HEK293 (cell line): ENCODE measurements around the gene ADIPOR2.

ENCODE experiments used
- CTCF ChIA-PET: fragments of 350-600 bp; formaldehyde crosslinking; extraction: SDS; loops from one replicate; lab custom pipeline; 2021; ENCODE audit warnings: antibody characterized with exemption; lab: Yijun Ruan, JAX
- POLR2A ChIA-PET: fragments of 300-600 bp; formaldehyde crosslinking; extraction: SDS; loops from one replicate; lab custom pipeline; 2020; ENCODE audit warnings: antibody characterized with exemption, inconsistent platforms; lab: Yijun Ruan, JAX
- H3K27ac ChIP-seq: fragments of 200-500 bp; sonication (Bioruptor generic); 2 replicates; pipeline ENCODE4 v1.5.1; 2014; ENCODE audit warnings: low read depth, low read length, control low read depth, inconsistent platforms; ENCODE audit errors: extremely low read depth
- H3K36me3 ChIP-seq, 2 experiments: fragments of 200-500 bp in 1 of 2; sonication (Bioruptor generic) in 1 of 2; 1 replicate in 1 of 2; 2 replicates in 1 of 2; pipeline ENCODE4 v1.5.1; 2014 to 2017; ENCODE audit warnings: inconsistent platforms in 2 of 2, low read length in 2 of 2; ENCODE audit not compliant: control insufficient read depth in 2 of 2, insufficient read depth in 1 of 2
- H3K4me1 ChIP-seq: fragments of 200-500 bp; sonication (Bioruptor generic); 2 replicates; pipeline ENCODE4 v1.5.1; 2014; ENCODE audit warnings: mild to moderate bottlenecking, low read length, inconsistent platforms; ENCODE audit not compliant: control insufficient read depth, insufficient read depth
- H3K4me3 ChIP-seq: 2 replicates; pipeline ENCODE4 v1.5.1; 2011; ENCODE audit warnings: low read depth, mild to moderate bottlenecking, control low read depth, low read length, moderate library complexity
- H3K9me3 ChIP-seq: fragments of 200-500 bp; sonication (Bioruptor generic); 2 replicates; pipeline ENCODE4 v1.5.1; 2014; ENCODE audit warnings: low read depth, low read length, inconsistent platforms; ENCODE audit not compliant: control insufficient read depth, insufficient read depth
- GLIS1 ChIP-seq: fragments of 450-650 bp; formaldehyde crosslinking; IDR thresholded peaks from 2 replicates; pipeline ENCODE4 v1.5.1; 2016; ENCODE audit warnings: missing biosample characterization, missing genetic modification characterization
- HOXD13 ChIP-seq: sonication (generic); formaldehyde crosslinking; IDR thresholded peaks from 2 replicates; pipeline ENCODE4 v1.8.0; 2022; ENCODE audit warnings: missing genetic modification reagents, borderline replicate concordance
- KLF1 ChIP-seq: fragments of 450-650 bp; formaldehyde crosslinking; IDR thresholded peaks from 2 replicates; pipeline ENCODE4 v1.5.1; 2016; ENCODE audit warnings: missing biosample characterization, missing genetic modification characterization
- KLF9 ChIP-seq: fragments of 450-650 bp; formaldehyde crosslinking; IDR thresholded peaks from 2 replicates; pipeline ENCODE4 v1.5.1; 2016; ENCODE audit warnings: missing biosample characterization, missing genetic modification characterization, low read depth
- TCF7L2 ChIP-seq: IDR thresholded peaks from 2 replicates; pipeline ENCODE4 v1.6.1; 2011; ENCODE audit warnings: low read depth, mild to moderate bottlenecking, inconsistent platforms, low read length, moderate library complexity, borderline replicate concordance
- ZBTB7A ChIP-seq: fragments of 450-650 bp; formaldehyde crosslinking; IDR thresholded peaks from 2 replicates; pipeline ENCODE4 v1.5.1; 2016; ENCODE audit warnings: low read depth, missing biosample characterization, missing genetic modification characterization
- ZFP37 ChIP-seq: fragments of 450-650 bp; formaldehyde crosslinking; IDR thresholded peaks from 2 replicates; pipeline ENCODE4 v1.5.1; 2016; ENCODE audit warnings: missing biosample characterization, missing genetic modification characterization
- ZNF10 ChIP-seq: fragments of 450-650 bp; formaldehyde crosslinking; IDR thresholded peaks from 2 replicates; pipeline ENCODE4 v1.5.1; 2017; ENCODE audit warnings: missing biosample characterization, missing genetic modification characterization
- ZNF2 ChIP-seq: fragments of 450-650 bp; formaldehyde crosslinking; IDR thresholded peaks from 2 replicates; pipeline ENCODE4 v1.5.1; 2016; ENCODE audit warnings: missing biosample characterization, missing genetic modification characterization
- ZNF211 ChIP-seq: fragments of 450-650 bp; formaldehyde crosslinking; IDR thresholded peaks from 2 replicates; pipeline ENCODE4 v1.5.1; 2016; ENCODE audit warnings: low read depth, missing biosample characterization, missing genetic modification characterization
- ZNF433 ChIP-seq: fragments of 450-650 bp; formaldehyde crosslinking; IDR thresholded peaks from 2 replicates; pipeline ENCODE4 v1.5.1; 2016; ENCODE audit warnings: missing biosample characterization, missing genetic modification characterization, low read depth
- ZNF549 ChIP-seq: fragments of 450-650 bp; IDR thresholded peaks from 2 replicates; pipeline ENCODE4 v1.5.1; 2018; ENCODE audit warnings: missing biosample characterization, missing genetic modification characterization, mild to moderate bottlenecking, inconsistent platforms, moderate library complexity
- ZNF558 ChIP-seq: fragments of 450-650 bp; formaldehyde crosslinking; IDR thresholded peaks from 2 replicates; pipeline ENCODE4 v1.5.1; 2016; ENCODE audit warnings: missing biosample characterization, missing genetic modification characterization
- ZNF600 ChIP-seq: fragments of 450-650 bp; formaldehyde crosslinking; IDR thresholded peaks from 2 replicates; pipeline ENCODE4 v1.5.1; 2016; ENCODE audit warnings: missing biosample characterization, missing genetic modification characterization
- ZNF660 ChIP-seq: fragments of 450-650 bp; IDR thresholded peaks from 2 replicates; pipeline ENCODE4 v1.5.1; 2018; ENCODE audit warnings: missing biosample characterization, mild to moderate bottlenecking, missing genetic modification characterization
- ZNF843 ChIP-seq: fragments of 450-650 bp; formaldehyde crosslinking; IDR thresholded peaks from 2 replicates; pipeline ENCODE4 v1.5.1; 2016; ENCODE audit warnings: missing biosample characterization, missing genetic modification characterization
- ZXDB ChIP-seq: fragments of 450-650 bp; formaldehyde crosslinking; IDR thresholded peaks from 2 replicates; pipeline ENCODE4 v1.5.1; 2016; ENCODE audit warnings: missing biosample characterization, missing genetic modification characterization
- TF ChIP-seq, protein P1 (sequence below): fragments of 450-650 bp; IDR thresholded peaks from 2 replicates; pipeline ENCODE4 v1.5.1; 2018; ENCODE audit warnings: missing biosample characterization, missing genetic modification characterization
- TF ChIP-seq, protein P2 (sequence below): fragments of 450-650 bp; formaldehyde crosslinking; IDR thresholded peaks from 2 replicates; pipeline ENCODE4 v1.5.1; 2016; ENCODE audit warnings: missing biosample characterization, missing genetic modification characterization
- TF ChIP-seq, protein P3 (sequence below): fragments of 450-650 bp; formaldehyde crosslinking; IDR thresholded peaks from 2 replicates; pipeline ENCODE4 v1.5.1; 2016; ENCODE audit warnings: missing biosample characterization, missing genetic modification characterization
- TF ChIP-seq, protein P4 (sequence below): fragments of 450-650 bp; formaldehyde crosslinking; IDR thresholded peaks from 2 replicates; pipeline ENCODE4 v1.5.1; 2016; ENCODE audit warnings: missing biosample characterization, missing genetic modification characterization
- TF ChIP-seq, protein P5 (sequence below): fragments of 450-650 bp; formaldehyde crosslinking; optimal IDR thresholded peaks from 2 replicates; pipeline ENCODE3; 2016; ENCODE audit warnings: missing biosample characterization, mild to moderate bottlenecking, missing genetic modification characterization
- TF ChIP-seq, protein P6 (sequence below): fragments of 450-650 bp; formaldehyde crosslinking; IDR thresholded peaks from 2 replicates; pipeline ENCODE4 v1.5.1; 2016; ENCODE audit warnings: missing biosample characterization, missing genetic modification characterization
- TF ChIP-seq, protein P7 (sequence below): fragments of 450-650 bp; formaldehyde crosslinking; IDR thresholded peaks from 2 replicates; pipeline ENCODE4; 2016; ENCODE audit warnings: missing biosample characterization, missing genetic modification characterization

The ADIPOR2 gene

DNA sequence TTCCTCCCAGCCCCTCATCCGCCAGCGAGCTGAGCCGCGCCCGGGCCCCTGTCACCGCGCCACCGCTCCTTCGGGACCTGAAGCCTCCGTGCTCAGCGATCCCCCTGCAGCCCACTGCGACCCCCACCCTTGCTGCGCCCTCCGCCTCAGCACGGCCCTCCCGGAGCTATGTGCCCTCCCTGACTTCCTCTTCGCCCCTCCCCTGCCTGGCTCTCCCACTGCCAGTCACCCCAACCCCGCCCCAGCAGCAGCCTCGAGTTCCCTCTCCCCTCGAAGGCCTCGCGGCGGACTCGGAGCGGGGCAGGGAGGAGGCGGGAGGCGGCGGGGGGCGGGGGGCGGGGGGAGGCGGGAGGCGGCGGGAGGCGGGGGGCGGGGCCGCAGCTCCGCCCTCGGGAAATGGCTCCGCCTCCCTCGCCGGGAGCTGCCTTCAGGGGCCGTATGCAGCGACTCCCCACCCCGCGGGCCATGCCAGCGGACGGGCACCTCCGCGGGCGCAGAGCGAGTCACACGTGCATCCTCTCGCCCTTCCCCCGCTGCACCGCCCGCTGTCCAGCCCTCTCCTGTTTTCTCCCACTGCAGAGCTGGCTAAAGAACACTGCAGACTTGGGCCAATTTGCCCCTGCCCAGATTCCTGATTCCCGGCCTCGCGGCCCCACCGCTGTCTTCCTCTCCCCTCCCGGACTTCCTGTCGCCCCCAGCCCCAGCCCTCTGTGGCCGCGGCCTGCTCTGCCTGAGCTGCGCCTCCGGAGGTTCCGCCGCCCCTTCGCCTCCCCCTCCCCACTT is 29.1 kb upstream of the ADIPOR2 start:
- POLR2A ChIA-PET, result interaction anchor here (0.5 to 1.9 kb wide), 8 partner anchors 10 to 279 kb away, joined by 3 to 20 read pairs (median 4); partner anchors contain the start of genes ADIPOR2 and WNT5B
- Histone ChIP-seq H3K9me3 (no peaks in the 10 kb centered on the region), H3K36me3 (no peaks in the 10 kb centered on the region), H3K4me1 (no peaks in the 10 kb centered on the region), H3K4me3 (peak overlapping the region; percentile 45), H3K27ac (peak overlapping the region; percentile 37; the same call in 1 of the 2 replicates)
- CTCF ChIA-PET, result interaction anchor here (0.6 to 1.9 kb wide), 2 partner anchors 8 to 397 kb away, joined by 3 to 9 read pairs; no protein-coding TSS in a partner anchor
- TF ChIP-seq ZNF10 (tag by site-specific recombination) (peak; percentile 66), ZNF2 (tag by site-specific recombination) (peak; percentile 50; the same call in 1 of the 2 replicates), HOXD13 (CRISPR knock-in tag) (no peak), KLF9 (peak; percentile 64; the same call in 1 of the 2 replicates), ZNF600 (tag by site-specific recombination) (peak; percentile 61; the same call in 1 of the 2 replicates), TCF7L2 (no peak), KLF1 (peak; percentile 52; the same call in 1 of the 2 replicates), ZNF433 (tag by site-specific recombination) (no peak), ZNF843 (peak; percentile 76), ZXDB (peak; percentile 94), ZBTB7A (tag by site-specific recombination) (peak; percentile 99), ZNF558 (no peak), ZNF549 (tag by site-specific recombination) (no peak), ZNF211 (tag by site-specific recombination) (no peak), ZNF660 (0 out of 2 replicates have a peak, but pooled peaks have one; percentile 48), GLIS1 (peak; percentile 71), ZFP37 (tag by site-specific recombination) (no peak)
- TF ChIP-seq, protein P1, sequence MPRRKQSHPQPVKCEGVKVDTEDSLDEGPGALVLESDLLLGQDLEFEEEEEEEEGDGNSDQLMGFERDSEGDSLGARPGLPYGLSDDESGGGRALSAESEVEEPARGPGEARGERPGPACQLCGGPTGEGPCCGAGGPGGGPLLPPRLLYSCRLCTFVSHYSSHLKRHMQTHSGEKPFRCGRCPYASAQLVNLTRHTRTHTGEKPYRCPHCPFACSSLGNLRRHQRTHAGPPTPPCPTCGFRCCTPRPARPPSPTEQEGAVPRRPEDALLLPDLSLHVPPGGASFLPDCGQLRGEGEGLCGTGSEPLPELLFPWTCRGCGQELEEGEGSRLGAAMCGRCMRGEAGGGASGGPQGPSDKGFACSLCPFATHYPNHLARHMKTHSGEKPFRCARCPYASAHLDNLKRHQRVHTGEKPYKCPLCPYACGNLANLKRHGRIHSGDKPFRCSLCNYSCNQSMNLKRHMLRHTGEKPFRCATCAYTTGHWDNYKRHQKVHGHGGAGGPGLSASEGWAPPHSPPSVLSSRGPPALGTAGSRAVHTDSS (tag by site-specific recombination), result peak; percentile 61
- TF ChIP-seq, protein P2, sequence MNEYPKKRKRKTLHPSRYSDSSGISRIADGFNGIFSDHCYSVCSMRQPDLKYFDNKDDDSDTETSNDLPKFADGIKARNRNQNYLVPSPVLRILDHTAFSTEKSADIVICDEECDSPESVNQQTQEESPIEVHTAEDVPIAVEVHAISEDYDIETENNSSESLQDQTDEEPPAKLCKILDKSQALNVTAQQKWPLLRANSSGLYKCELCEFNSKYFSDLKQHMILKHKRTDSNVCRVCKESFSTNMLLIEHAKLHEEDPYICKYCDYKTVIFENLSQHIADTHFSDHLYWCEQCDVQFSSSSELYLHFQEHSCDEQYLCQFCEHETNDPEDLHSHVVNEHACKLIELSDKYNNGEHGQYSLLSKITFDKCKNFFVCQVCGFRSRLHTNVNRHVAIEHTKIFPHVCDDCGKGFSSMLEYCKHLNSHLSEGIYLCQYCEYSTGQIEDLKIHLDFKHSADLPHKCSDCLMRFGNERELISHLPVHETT (tag by site-specific recombination), result no peak
- TF ChIP-seq, protein P3, sequence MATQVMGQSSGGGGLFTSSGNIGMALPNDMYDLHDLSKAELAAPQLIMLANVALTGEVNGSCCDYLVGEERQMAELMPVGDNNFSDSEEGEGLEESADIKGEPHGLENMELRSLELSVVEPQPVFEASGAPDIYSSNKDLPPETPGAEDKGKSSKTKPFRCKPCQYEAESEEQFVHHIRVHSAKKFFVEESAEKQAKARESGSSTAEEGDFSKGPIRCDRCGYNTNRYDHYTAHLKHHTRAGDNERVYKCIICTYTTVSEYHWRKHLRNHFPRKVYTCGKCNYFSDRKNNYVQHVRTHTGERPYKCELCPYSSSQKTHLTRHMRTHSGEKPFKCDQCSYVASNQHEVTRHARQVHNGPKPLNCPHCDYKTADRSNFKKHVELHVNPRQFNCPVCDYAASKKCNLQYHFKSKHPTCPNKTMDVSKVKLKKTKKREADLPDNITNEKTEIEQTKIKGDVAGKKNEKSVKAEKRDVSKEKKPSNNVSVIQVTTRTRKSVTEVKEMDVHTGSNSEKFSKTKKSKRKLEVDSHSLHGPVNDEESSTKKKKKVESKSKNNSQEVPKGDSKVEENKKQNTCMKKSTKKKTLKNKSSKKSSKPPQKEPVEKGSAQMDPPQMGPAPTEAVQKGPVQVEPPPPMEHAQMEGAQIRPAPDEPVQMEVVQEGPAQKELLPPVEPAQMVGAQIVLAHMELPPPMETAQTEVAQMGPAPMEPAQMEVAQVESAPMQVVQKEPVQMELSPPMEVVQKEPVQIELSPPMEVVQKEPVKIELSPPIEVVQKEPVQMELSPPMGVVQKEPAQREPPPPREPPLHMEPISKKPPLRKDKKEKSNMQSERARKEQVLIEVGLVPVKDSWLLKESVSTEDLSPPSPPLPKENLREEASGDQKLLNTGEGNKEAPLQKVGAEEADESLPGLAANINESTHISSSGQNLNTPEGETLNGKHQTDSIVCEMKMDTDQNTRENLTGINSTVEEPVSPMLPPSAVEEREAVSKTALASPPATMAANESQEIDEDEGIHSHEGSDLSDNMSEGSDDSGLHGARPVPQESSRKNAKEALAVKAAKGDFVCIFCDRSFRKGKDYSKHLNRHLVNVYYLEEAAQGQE, result peak; percentile 95
- TF ChIP-seq, protein P4, sequence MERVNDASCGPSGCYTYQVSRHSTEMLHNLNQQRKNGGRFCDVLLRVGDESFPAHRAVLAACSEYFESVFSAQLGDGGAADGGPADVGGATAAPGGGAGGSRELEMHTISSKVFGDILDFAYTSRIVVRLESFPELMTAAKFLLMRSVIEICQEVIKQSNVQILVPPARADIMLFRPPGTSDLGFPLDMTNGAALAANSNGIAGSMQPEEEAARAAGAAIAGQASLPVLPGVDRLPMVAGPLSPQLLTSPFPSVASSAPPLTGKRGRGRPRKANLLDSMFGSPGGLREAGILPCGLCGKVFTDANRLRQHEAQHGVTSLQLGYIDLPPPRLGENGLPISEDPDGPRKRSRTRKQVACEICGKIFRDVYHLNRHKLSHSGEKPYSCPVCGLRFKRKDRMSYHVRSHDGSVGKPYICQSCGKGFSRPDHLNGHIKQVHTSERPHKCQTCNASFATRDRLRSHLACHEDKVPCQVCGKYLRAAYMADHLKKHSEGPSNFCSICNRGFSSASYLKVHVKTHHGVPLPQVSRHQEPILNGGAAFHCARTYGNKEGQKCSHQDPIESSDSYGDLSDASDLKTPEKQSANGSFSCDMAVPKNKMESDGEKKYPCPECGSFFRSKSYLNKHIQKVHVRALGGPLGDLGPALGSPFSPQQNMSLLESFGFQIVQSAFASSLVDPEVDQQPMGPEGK (tag by site-specific recombination), result peak; percentile 93
- TF ChIP-seq, protein P5, sequence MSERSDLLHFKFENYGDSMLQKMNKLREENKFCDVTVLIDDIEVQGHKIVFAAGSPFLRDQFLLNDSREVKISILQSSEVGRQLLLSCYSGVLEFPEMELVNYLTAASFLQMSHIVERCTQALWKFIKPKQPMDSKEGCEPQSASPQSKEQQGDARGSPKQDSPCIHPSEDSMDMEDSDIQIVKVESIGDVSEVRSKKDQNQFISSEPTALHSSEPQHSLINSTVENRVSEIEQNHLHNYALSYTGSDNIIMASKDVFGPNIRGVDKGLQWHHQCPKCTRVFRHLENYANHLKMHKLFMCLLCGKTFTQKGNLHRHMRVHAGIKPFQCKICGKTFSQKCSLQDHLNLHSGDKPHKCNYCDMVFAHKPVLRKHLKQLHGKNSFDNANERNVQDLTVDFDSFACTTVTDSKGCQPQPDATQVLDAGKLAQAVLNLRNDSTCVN, result peak; percentile 77
- TF ChIP-seq, protein P6, sequence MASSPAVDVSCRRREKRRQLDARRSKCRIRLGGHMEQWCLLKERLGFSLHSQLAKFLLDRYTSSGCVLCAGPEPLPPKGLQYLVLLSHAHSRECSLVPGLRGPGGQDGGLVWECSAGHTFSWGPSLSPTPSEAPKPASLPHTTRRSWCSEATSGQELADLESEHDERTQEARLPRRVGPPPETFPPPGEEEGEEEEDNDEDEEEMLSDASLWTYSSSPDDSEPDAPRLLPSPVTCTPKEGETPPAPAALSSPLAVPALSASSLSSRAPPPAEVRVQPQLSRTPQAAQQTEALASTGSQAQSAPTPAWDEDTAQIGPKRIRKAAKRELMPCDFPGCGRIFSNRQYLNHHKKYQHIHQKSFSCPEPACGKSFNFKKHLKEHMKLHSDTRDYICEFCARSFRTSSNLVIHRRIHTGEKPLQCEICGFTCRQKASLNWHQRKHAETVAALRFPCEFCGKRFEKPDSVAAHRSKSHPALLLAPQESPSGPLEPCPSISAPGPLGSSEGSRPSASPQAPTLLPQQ (tag by site-specific recombination), result peak; percentile 88
- TF ChIP-seq, protein P7, sequence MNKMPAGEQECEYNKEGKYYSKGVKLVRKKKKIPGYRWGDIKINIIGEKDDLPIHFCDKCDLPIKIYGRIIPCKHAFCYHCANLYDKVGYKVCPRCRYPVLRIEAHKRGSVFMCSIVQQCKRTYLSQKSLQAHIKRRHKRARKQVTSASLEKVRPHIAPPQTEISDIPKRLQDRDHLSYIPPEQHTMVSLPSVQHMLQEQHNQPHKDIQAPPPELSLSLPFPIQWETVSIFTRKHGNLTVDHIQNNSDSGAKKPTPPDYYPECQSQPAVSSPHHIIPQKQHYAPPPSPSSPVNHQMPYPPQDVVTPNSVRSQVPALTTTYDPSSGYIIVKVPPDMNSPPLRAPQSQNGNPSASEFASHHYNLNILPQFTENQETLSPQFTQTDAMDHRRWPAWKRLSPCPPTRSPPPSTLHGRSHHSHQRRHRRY (tag by site-specific recombination), result 0 out of 2 replicates have a peak, but pooled peaks have one; percentile 60
